ENCODE measurements around the gene LRP1B. TPM values are rescaled to one million over a fixed set of nuclear protein-coding genes. Genes with fewer than 3 reads are reported as not detected.

The LRP1B gene
- total and polyA plus RNA-seq, 4 donors = 0.01 to 0.84 (median 0.17) TPM

DNA sequence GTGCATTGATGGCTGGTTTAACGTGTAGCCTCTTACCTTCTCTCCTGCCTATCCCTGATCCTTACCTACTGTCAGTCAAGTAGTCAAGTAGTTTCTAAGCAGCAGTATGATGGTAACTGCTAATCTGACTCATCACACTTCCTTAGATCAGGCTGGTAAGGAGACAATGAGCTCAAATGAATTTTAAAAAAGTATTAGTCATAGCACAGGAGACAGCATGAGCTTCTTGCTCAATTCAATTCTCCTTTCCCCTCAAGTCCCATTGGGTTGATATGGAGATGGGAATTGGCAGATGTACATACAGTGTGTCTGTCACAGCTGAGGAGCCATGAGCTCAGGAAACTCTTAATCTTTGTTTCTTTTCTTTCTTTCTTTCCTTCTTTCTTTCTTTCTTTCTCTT lies 799.7 kb downstream of the LRP1B start:
- Histone ChIP-seq H3K27me3 (ENCODE audit: control insufficient read depth in 4 of 4, insufficient read depth in 4 of 4, low read length in 3 of 4) (no peaks in the 10 kb centered on the region), H3K9me3 (ENCODE audit: control insufficient read depth in 4 of 4, low read length in 3 of 4) (no peaks in the 10 kb centered on the region), H3K9ac (ENCODE audit: low read depth in 1 of 2, low read length in 2 of 2) (no peak overlapping the region), H3K27ac (ENCODE audit: low read depth in 1 of 2, low read length in 2 of 2) (no peak overlapping the region), H3K36me3 (ENCODE audit: control insufficient read depth in 4 of 4, insufficient read depth in 3 of 4, low read depth in 1 of 4, low read length in 3 of 4) (no peaks in the 10 kb centered on the region), H3K4me1 (ENCODE audit: control insufficient read depth in 4 of 4, insufficient read depth in 4 of 4, low read length in 3 of 4) (no peaks in the 10 kb centered on the region), H3K4me3 (ENCODE audit: low read depth in 1 of 3, low read length in 3 of 3) (no peak overlapping the region)
- no peak for DNase-seq (ENCODE audit: low spot score)
- WGBS = 77% methylated on average over 1 of the region's 1 CpG
- TF ChIP-seq, protein P1, sequence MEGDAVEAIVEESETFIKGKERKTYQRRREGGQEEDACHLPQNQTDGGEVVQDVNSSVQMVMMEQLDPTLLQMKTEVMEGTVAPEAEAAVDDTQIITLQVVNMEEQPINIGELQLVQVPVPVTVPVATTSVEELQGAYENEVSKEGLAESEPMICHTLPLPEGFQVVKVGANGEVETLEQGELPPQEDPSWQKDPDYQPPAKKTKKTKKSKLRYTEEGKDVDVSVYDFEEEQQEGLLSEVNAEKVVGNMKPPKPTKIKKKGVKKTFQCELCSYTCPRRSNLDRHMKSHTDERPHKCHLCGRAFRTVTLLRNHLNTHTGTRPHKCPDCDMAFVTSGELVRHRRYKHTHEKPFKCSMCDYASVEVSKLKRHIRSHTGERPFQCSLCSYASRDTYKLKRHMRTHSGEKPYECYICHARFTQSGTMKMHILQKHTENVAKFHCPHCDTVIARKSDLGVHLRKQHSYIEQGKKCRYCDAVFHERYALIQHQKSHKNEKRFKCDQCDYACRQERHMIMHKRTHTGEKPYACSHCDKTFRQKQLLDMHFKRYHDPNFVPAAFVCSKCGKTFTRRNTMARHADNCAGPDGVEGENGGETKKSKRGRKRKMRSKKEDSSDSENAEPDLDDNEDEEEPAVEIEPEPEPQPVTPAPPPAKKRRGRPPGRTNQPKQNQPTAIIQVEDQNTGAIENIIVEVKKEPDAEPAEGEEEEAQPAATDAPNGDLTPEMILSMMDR (IDR thresholded peaks at IDR 0.05; ENCODE audit: low read depth, low read length, missing input control) = no peak
- TF ChIP-seq GABPA (IDR thresholded peaks at IDR 0.05 in 1 of 2, conservative IDR thresholded peaks at IDR 0.05 in 1 of 2) (no peak), YY1 (IDR thresholded peaks at IDR 0.05) (no peak), SP1 (IDR thresholded peaks at IDR 0.05) (no peak), HNF4A (conservative IDR thresholded peaks at IDR 0.05) (no peak), HNF4G (IDR thresholded peaks at IDR 0.05) (no peak)

DNA sequence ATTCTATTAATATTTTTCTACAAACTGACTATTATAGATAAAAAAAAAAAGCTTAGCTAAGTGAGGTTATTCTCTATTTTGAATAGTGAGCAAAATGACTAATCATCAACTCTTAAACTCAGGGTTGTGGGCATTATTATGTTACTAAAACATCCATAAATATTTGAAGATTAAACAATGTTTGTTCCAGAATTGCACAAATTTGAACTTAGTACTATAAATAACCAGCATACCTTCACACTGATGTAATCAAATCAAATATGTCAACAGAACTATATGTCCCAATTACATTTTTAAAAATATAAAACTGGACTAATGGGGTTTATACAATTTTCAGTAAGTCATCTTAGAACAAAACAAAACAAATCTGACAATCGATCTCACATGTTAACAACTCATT lies 800.9 kb downstream of the LRP1B start:
- TF ChIP-seq JUND (IDR thresholded peaks at IDR 0.05) = peak in 1 of 2 donors; percentile 84
- TF ChIP-seq HNF4G (IDR thresholded peaks at IDR 0.05) = no peak
- peak in 1 of 2 donors; percentile 75 for TF ChIP-seq HNF4A (conservative IDR thresholded peaks at IDR 0.05)
- TF ChIP-seq, protein P2, sequence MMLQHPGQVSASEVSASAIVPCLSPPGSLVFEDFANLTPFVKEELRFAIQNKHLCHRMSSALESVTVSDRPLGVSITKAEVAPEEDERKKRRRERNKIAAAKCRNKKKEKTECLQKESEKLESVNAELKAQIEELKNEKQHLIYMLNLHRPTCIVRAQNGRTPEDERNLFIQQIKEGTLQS (IDR thresholded peaks at IDR 0.05) = no peak
- TF ChIP-seq RXRA (IDR thresholded peaks at IDR 0.05) = peak in 1 of 2 donors; percentile 55
- TF ChIP-seq, protein P3, sequence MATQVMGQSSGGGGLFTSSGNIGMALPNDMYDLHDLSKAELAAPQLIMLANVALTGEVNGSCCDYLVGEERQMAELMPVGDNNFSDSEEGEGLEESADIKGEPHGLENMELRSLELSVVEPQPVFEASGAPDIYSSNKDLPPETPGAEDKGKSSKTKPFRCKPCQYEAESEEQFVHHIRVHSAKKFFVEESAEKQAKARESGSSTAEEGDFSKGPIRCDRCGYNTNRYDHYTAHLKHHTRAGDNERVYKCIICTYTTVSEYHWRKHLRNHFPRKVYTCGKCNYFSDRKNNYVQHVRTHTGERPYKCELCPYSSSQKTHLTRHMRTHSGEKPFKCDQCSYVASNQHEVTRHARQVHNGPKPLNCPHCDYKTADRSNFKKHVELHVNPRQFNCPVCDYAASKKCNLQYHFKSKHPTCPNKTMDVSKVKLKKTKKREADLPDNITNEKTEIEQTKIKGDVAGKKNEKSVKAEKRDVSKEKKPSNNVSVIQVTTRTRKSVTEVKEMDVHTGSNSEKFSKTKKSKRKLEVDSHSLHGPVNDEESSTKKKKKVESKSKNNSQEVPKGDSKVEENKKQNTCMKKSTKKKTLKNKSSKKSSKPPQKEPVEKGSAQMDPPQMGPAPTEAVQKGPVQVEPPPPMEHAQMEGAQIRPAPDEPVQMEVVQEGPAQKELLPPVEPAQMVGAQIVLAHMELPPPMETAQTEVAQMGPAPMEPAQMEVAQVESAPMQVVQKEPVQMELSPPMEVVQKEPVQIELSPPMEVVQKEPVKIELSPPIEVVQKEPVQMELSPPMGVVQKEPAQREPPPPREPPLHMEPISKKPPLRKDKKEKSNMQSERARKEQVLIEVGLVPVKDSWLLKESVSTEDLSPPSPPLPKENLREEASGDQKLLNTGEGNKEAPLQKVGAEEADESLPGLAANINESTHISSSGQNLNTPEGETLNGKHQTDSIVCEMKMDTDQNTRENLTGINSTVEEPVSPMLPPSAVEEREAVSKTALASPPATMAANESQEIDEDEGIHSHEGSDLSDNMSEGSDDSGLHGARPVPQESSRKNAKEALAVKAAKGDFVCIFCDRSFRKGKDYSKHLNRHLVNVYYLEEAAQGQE (IDR thresholded peaks at IDR 0.05) = no peak
- TF ChIP-seq RAD21 (IDR thresholded peaks at IDR 0.05) = no peak
- DNase-seq (ENCODE audit: low spot score) = no peak
- no peak overlapping the region for H3K4me3 ChIP-seq (ENCODE audit: low read depth in 1 of 3, low read length in 3 of 3)
- H3K27ac ChIP-seq (ENCODE audit: low read depth in 1 of 2, low read length in 2 of 2) = no peak overlapping the region
- 35% methylated on average over 1 of the region's 1 CpG for WGBS
- H3K4me1 ChIP-seq (ENCODE audit: control insufficient read depth in 4 of 4, insufficient read depth in 4 of 4, low read length in 3 of 4) = no peaks in the 10 kb centered on the region
- no peaks in the 10 kb centered on the region for H3K36me3 ChIP-seq (ENCODE audit: control insufficient read depth in 4 of 4, insufficient read depth in 3 of 4, low read depth in 1 of 4, low read length in 3 of 4)
- no peaks in the 10 kb centered on the region for H3K27me3 ChIP-seq (ENCODE audit: control insufficient read depth in 4 of 4, insufficient read depth in 4 of 4, low read length in 3 of 4)
- H3K9me3 ChIP-seq (ENCODE audit: control insufficient read depth in 4 of 4, low read length in 3 of 4) = no peaks in the 10 kb centered on the region
- no peak overlapping the region for H3K9ac ChIP-seq (ENCODE audit: low read depth in 1 of 2, low read length in 2 of 2)

DNA sequence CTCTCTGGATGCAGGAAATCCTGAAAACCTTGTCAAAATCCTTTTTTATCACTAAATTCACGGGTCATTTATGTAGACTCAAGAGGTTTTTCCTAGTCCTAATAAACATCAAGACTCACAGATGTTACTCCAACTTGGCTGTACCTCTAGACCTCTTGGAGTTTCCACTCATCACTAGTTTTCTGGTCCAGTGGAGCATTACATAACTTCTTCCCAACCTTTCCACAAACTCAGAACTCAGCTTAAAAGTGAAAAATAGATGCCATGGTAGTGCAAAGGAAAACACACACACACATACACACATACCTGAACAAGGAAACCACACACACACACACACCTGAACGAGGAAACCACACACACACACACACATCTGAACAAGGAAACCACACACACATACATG lies 807.2 kb downstream of the LRP1B start:
- 53% methylated on average over 2 of the region's 2 CpGs for WGBS

More for the DNA sequence above, 807.2 kb downstream of the LRP1B start:
- Histone ChIP-seq H3K4me1 (ENCODE audit: control insufficient read depth in 4 of 4, insufficient read depth in 4 of 4, low read length in 3 of 4) (no peaks in the 10 kb centered on the region), H3K36me3 (ENCODE audit: control insufficient read depth in 4 of 4, insufficient read depth in 3 of 4, low read depth in 1 of 4, low read length in 3 of 4) (no peaks in the 10 kb centered on the region), H3K27me3 (ENCODE audit: control insufficient read depth in 4 of 4, insufficient read depth in 4 of 4, low read length in 3 of 4) (no peaks in the 10 kb centered on the region), H3K27ac (ENCODE audit: low read depth in 1 of 2, low read length in 2 of 2) (no peak overlapping the region), H3K4me3 (ENCODE audit: low read depth in 1 of 3, low read length in 3 of 3) (no peak overlapping the region), H3K9ac (ENCODE audit: low read depth in 1 of 2, low read length in 2 of 2) (no peak overlapping the region), H3K9me3 (ENCODE audit: control insufficient read depth in 4 of 4, low read length in 3 of 4) (no peaks in the 10 kb centered on the region)
- TF ChIP-seq, protein P2 (IDR thresholded peaks at IDR 0.05) = no peak
- TF ChIP-seq, protein P3 (IDR thresholded peaks at IDR 0.05) = no peak
- no peak for TF ChIP-seq HNF4A (conservative IDR thresholded peaks at IDR 0.05)
- TF ChIP-seq GABPA (IDR thresholded peaks at IDR 0.05 in 1 of 2, conservative IDR thresholded peaks at IDR 0.05 in 1 of 2) = no peak
- TF ChIP-seq TAF1 (conservative IDR thresholded peaks at IDR 0.05) = no peak
- TF ChIP-seq, protein P4, sequence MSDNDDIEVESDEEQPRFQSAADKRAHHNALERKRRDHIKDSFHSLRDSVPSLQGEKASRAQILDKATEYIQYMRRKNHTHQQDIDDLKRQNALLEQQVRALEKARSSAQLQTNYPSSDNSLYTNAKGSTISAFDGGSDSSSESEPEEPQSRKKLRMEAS (IDR thresholded peaks at IDR 0.05) = no peak
- TF ChIP-seq YY1 (IDR thresholded peaks at IDR 0.05) = no peak
- TF ChIP-seq JUND (IDR thresholded peaks at IDR 0.05) = no peak
- TF ChIP-seq NR2F2 (IDR thresholded peaks at IDR 0.05) = no peak
- TF ChIP-seq HNF4G (IDR thresholded peaks at IDR 0.05) = no peak
- TF ChIP-seq RXRA (IDR thresholded peaks at IDR 0.05) = no peak
- no peak for TF ChIP-seq FOXA1 (IDR thresholded peaks at IDR 0.05)
- DNase-seq (ENCODE audit: low spot score) = no peak
